WTC11 (cell line): ENCODE measurements around the gene TREX2. TPM values are rescaled to one million over a fixed set of nuclear protein-coding genes. Genes with fewer than 3 reads are reported as not detected.

Experiments used
- ATAC-seq: fragments of 200-7000 bp; cut with Tn5 transposase; 2 replicates; pipeline ENCODE4 v1.10.0; 2021; ENCODE audit warnings: mild to moderate bottlenecking, moderate library complexity
- CTCF ChIA-PET: fragments of 300-600 bp; sonication (Branson Sonifier 250); formaldehyde crosslinking; loops from one replicate; lab custom pipeline; 2021; ENCODE audit warnings: antibody characterized with exemption; lab: Charles Lee
- POLR2A ChIA-PET: fragments of 350-600 bp; sonication (Branson Sonifier 250); formaldehyde crosslinking; loops from one replicate; lab custom pipeline; 2021; ENCODE audit warnings: antibody characterized with exemption; lab: Charles Lee
- DNase-seq: peaks from one replicate; pipeline ENCODE4 v3.0.0; 2021; ENCODE audit warnings: low spot score
- H3K27ac Mint-ChIP-seq: 2 replicates; pipeline ENCODE4 v1.8.0; 2021; ENCODE audit warnings: mixed read lengths
- H3K27me3 Mint-ChIP-seq: 2 replicates; pipeline ENCODE4 v1.8.0; 2021; ENCODE audit warnings: low read depth, mild to moderate bottlenecking, moderate library complexity, mixed read lengths
- H3K36me3 Mint-ChIP-seq: 2 replicates; pipeline ENCODE4 v1.8.0; 2021; ENCODE audit warnings: mixed read lengths
- H3K4me1 Mint-ChIP-seq: 2 replicates; pipeline ENCODE4 v1.8.0; 2022; ENCODE audit warnings: mixed read lengths
- H3K4me3 Mint-ChIP-seq: 2 replicates; pipeline ENCODE4 v1.8.0; 2021; ENCODE audit warnings: mild to moderate bottlenecking, moderate library complexity, mixed read lengths
- H3K9me3 Mint-ChIP-seq: 2 replicates; pipeline ENCODE4 v1.8.0; 2021; ENCODE audit warnings: mixed read lengths
- ARID4B ChIP-seq: sonication (generic); formaldehyde crosslinking; IDR thresholded peaks from 2 replicates; pipeline ENCODE4 v1.8.0; 2023; ENCODE audit warnings: missing genetic modification reagents, mild to moderate bottlenecking, borderline replicate concordance
- ATF3 ChIP-seq: sonication (generic); formaldehyde crosslinking; conservative IDR thresholded peaks from 2 replicates; pipeline ENCODE4 v1.8.1; 2022; ENCODE audit warnings: mild to moderate bottlenecking, missing genetic modification reagents
- CREB1 ChIP-seq: sonication (generic); formaldehyde crosslinking; IDR thresholded peaks from 2 replicates; pipeline ENCODE4 v1.8.0; 2023; ENCODE audit warnings: mild to moderate bottlenecking, missing genetic modification reagents
- ESRRA ChIP-seq: sonication (generic); formaldehyde crosslinking; IDR thresholded peaks from 2 replicates; pipeline ENCODE4 v1.8.1; 2022; ENCODE audit warnings: mild to moderate bottlenecking, missing genetic modification reagents, borderline replicate concordance
- GRHL2 ChIP-seq: fragments of 250-450 bp; sonication (Bioruptor Pico); IDR thresholded peaks from 2 replicates; pipeline ENCODE4 v1.8.0; 2022; ENCODE audit warnings: mild to moderate bottlenecking, moderate library complexity; ENCODE audit not compliant: insufficient replicate concordance, severe bottlenecking
- GTF2I ChIP-seq: fragments of 250-450 bp; sonication (Bioruptor Pico); conservative IDR thresholded peaks from 2 replicates; pipeline ENCODE4 v1.4.0; 2021; ENCODE audit warnings: mild to moderate bottlenecking
- HMGA2 ChIP-seq: fragments of 250-450 bp; sonication (Bioruptor Pico); IDR thresholded peaks from 2 replicates; pipeline ENCODE4 v1.4.0; 2021; ENCODE audit warnings: mild to moderate bottlenecking, moderate library complexity
- MYBL2 ChIP-seq: sonication (generic); formaldehyde crosslinking; IDR thresholded peaks from 2 replicates; pipeline ENCODE4 v1.8.1; 2023; ENCODE audit warnings: mild to moderate bottlenecking, moderate library complexity, missing genetic modification reagents
- NFE2L1 ChIP-seq: sonication (generic); formaldehyde crosslinking; IDR thresholded peaks from 2 replicates; pipeline ENCODE4 v1.8.1; 2023; ENCODE audit warnings: missing genetic modification reagents
- NR2C2 ChIP-seq: sonication (generic); formaldehyde crosslinking; IDR thresholded peaks from 2 replicates; pipeline ENCODE4 v1.8.0; 2022; ENCODE audit warnings: mild to moderate bottlenecking, missing genetic modification reagents
- NR3C1 ChIP-seq: sonication (generic); formaldehyde crosslinking; conservative IDR thresholded peaks from 2 replicates; pipeline ENCODE4 v1.8.1; 2023; ENCODE audit warnings: low read depth, mild to moderate bottlenecking, missing genetic modification reagents
- RELA ChIP-seq: sonication (generic); formaldehyde crosslinking; IDR thresholded peaks from 2 replicates; pipeline ENCODE4 v1.8.1; 2022; ENCODE audit warnings: missing genetic modification reagents, mild to moderate bottlenecking, borderline replicate concordance
- ZMAT4 ChIP-seq: fragments of 250-450 bp; sonication (Bioruptor Pico); IDR thresholded peaks from 2 replicates; pipeline ENCODE4 v1.9.0; 2021; ENCODE audit warnings: mild to moderate bottlenecking
- ZNF138 ChIP-seq: sonication (generic); formaldehyde crosslinking; conservative IDR thresholded peaks from 2 replicates; pipeline ENCODE4 v1.8.1; 2022; ENCODE audit warnings: mild to moderate bottlenecking, moderate library complexity, missing genetic modification reagents
- ZNF219 ChIP-seq: sonication (generic); formaldehyde crosslinking; IDR thresholded peaks from 2 replicates; pipeline ENCODE4 v1.8.0; 2023; ENCODE audit warnings: missing genetic modification reagents, mild to moderate bottlenecking, borderline replicate concordance
- ZNF232 ChIP-seq: sonication (generic); formaldehyde crosslinking; IDR thresholded peaks from 2 replicates; pipeline ENCODE4 v1.8.0; 2022; ENCODE audit warnings: mild to moderate bottlenecking, missing genetic modification reagents
- ZNF425 ChIP-seq: fragments of 250-450 bp; sonication (Bioruptor Pico); conservative IDR thresholded peaks from 2 replicates; pipeline ENCODE4 v1.9.0; 2021; ENCODE audit warnings: mild to moderate bottlenecking
- total RNA-seq: library from RNA; stranded (reverse); gene quantifications from 3 replicates; pipeline ENCODE4 v1.2.3, GENCODE V29; 2021

TREX2 gene
- total RNA-seq, 1 experiment from 2014 or later: 1.5 TPM

- TF ChIP-seq ZNF219 (CRISPR knock-in tag): no peak
- no peak for TF ChIP-seq ZMAT4 (CRISPR knock-in tag)
- no peak for TF ChIP-seq GRHL2
- TF ChIP-seq ZNF232 (CRISPR knock-in tag): no peak
- no peak for TF ChIP-seq ESRRA (CRISPR knock-in tag)
- no peak for TF ChIP-seq CREB1 (CRISPR knock-in tag)
- TF ChIP-seq MYBL2 (CRISPR knock-in tag): no peak
Measured at GRCh38 chrX:153458476-153458875, 12.6 kb upstream of the TREX2 start (continued).

GRCh38 chrX:153457827-153458466 is 12.1 kb upstream of the TREX2 start:
- no peak for DNase-seq
- no peaks in the 10 kb centered on the region for H3K4me1 Mint-ChIP-seq
- no peak overlapping the region for H3K27ac Mint-ChIP-seq
- no peaks in the 10 kb centered on the region for H3K27me3 Mint-ChIP-seq
- no peak overlapping the region for H3K4me3 Mint-ChIP-seq
- POLR2A ChIA-PET: no interaction called here
- TF ChIP-seq GTF2I (CRISPR knock-in tag) (no peak), NR3C1 (no peak), CREB1 (CRISPR knock-in tag) (no peak), NR2C2 (CRISPR knock-in tag) (no peak)
- CTCF ChIA-PET: interaction anchor here (1.1 kb wide), 1 partner anchor 38 kb away, joined by 4 read pairs; the partner anchor contains the start of gene BGN
- H3K9me3 Mint-ChIP-seq: no peaks in the 10 kb centered on the region
- ATAC-seq: no peak
- H3K36me3 Mint-ChIP-seq: peaks cover 10% of the 10 kb centered on the region

- POLR2A ChIA-PET: no interaction called here
- Mint-ChIP-seq H3K27me3 (no peaks in the 10 kb centered on the region), H3K4me1 (no peaks in the 10 kb centered on the region), H3K9me3 (no peaks in the 10 kb centered on the region), H3K27ac (no peak overlapping the region), H3K4me3 (no peak overlapping the region), H3K36me3 (peaks cover 10% of the 10 kb centered on the region)
- TF ChIP-seq ZNF425 (CRISPR knock-in tag) (no peak), HMGA2 (CRISPR knock-in tag) (no peak), ATF3 (CRISPR knock-in tag) (no peak), ARID4B (CRISPR knock-in tag) (no peak), NFE2L1 (CRISPR knock-in tag) (no peak), ZNF138 (no peak), RELA (CRISPR knock-in tag) (no peak)
- ATAC-seq (no peak), DNase-seq (no peak)
- CTCF ChIA-PET: interaction anchor here (1.1 kb wide), 1 partner anchor 38 kb away, joined by 4 read pairs; the partner anchor contains the start of gene BGN
Measured at GRCh38 chrX:153457136-153457825, 11.4 kb upstream of the TREX2 start.
